Endothelial cell (in vitro differentiated cells): Measurements from ENCODE around the gene ERGIC1. TPM values are rescaled to one million over a fixed set of nuclear protein-coding genes. Genes with fewer than 3 reads are reported as not detected.

Source experiments
- DNase-seq: peaks from one replicate; pipeline ENCODE4 v3.0.0; 2021; ENCODE audit warnings: low spot score
- H3K27ac Mint-ChIP-seq: one replicate; pipeline ENCODE4 v1.8.0; 2021; ENCODE audit warnings: mixed read lengths, inconsistent platforms; ENCODE audit not compliant: unreplicated experiment
- H3K27me3 Mint-ChIP-seq: one replicate; pipeline ENCODE4 v1.8.0; 2021; ENCODE audit warnings: mild to moderate bottlenecking, moderate library complexity, mixed read lengths, inconsistent platforms; ENCODE audit not compliant: unreplicated experiment
- H3K36me3 Mint-ChIP-seq: one replicate; pipeline ENCODE4 v1.8.0; 2021; ENCODE audit warnings: mild to moderate bottlenecking, low read depth, mixed read lengths, inconsistent platforms; ENCODE audit not compliant: unreplicated experiment
- H3K4me1 Mint-ChIP-seq: one replicate; pipeline ENCODE4 v1.8.0; 2021; ENCODE audit warnings: mild to moderate bottlenecking, mixed read lengths, inconsistent platforms; ENCODE audit not compliant: unreplicated experiment
- H3K4me3 Mint-ChIP-seq: one replicate; pipeline ENCODE4 v1.8.0; 2021; ENCODE audit warnings: mild to moderate bottlenecking, mixed read lengths, inconsistent platforms; ENCODE audit not compliant: unreplicated experiment
- H3K9me3 Mint-ChIP-seq: one replicate; pipeline ENCODE4 v1.8.0; 2021; ENCODE audit warnings: mixed read lengths, inconsistent platforms; ENCODE audit not compliant: unreplicated experiment
- total RNA-seq: library from RNA; stranded (reverse); fragmentation: NEBNext Ultra II Directional; extraction: Animal tissue kit (Norgen Biotek cat#: 25700); gene quantifications from one replicate; pipeline ENCODE4 v1.2.1, GENCODE V29; 2021; ENCODE audit not compliant: unreplicated experiment
- TF ChIP-seq, protein P1 (sequence below): fragments of 200-600 bp; sonication (generic); IDR thresholded peaks from one replicate; pipeline ENCODE4 v1.5.0; 2021; ENCODE audit warnings: antibody characterized with exemption; ENCODE audit not compliant: unreplicated experiment

The ERGIC1 gene
- total RNA-seq, 1 donor from 2014 or later = 67.1 TPM

- TF ChIP-seq, protein P1, sequence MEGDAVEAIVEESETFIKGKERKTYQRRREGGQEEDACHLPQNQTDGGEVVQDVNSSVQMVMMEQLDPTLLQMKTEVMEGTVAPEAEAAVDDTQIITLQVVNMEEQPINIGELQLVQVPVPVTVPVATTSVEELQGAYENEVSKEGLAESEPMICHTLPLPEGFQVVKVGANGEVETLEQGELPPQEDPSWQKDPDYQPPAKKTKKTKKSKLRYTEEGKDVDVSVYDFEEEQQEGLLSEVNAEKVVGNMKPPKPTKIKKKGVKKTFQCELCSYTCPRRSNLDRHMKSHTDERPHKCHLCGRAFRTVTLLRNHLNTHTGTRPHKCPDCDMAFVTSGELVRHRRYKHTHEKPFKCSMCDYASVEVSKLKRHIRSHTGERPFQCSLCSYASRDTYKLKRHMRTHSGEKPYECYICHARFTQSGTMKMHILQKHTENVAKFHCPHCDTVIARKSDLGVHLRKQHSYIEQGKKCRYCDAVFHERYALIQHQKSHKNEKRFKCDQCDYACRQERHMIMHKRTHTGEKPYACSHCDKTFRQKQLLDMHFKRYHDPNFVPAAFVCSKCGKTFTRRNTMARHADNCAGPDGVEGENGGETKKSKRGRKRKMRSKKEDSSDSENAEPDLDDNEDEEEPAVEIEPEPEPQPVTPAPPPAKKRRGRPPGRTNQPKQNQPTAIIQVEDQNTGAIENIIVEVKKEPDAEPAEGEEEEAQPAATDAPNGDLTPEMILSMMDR = no peak
- H3K4me1 Mint-ChIP-seq = peaks cover 36% of the 10 kb centered on the region
- no peaks in the 10 kb centered on the region for H3K9me3 Mint-ChIP-seq
- H3K36me3 Mint-ChIP-seq = peaks cover 9% of the 10 kb centered on the region
- DNase-seq = no peak
- H3K27me3 Mint-ChIP-seq = peaks cover 2% of the 10 kb centered on the region
- H3K27ac Mint-ChIP-seq = peak overlapping the region; percentile 65
- no peak overlapping the region for H3K4me3 Mint-ChIP-seq
Observed at GRCh38 chr5:172878585-172878932, 44.5 kb downstream of the ERGIC1 start.

DNA sequence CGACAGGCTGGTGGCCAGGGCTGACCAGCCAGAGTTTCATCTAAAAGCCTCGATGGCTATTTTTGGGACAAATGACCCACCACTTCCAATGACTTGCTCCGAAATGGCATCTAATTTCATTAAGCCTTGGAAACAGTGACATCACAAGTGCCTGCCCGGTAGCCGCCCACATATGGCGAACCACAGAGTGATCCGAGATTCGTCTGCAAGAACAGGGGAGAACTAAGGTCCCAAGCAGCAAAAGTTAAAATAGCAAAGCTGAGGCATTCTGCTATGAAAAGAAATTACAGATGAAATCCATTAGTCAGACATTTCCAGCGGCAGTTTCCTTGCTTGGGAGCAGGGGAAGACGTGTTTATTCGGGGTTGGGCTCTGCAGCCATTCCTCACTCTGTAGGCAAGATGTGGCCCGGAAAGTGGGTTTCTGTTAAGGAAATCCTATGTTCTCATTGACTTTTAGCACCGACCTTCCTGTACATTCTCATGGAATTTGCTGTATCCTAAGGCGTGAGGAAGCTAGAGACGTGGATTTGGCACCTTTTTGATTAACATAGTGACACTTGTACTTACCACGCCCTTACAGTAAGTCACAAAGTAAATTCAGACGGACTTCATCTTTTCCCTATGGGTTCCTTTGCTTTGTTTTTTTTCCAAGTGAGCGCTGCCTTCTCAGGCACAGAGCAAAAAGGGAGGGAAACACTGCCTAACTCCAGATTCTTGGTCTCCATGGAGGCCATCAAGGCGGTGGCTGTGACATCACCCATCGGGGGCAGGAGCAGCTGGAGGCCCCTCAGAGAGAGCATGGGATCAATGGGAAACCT, 45.1 kb downstream of the ERGIC1 start:
- H3K27ac Mint-ChIP-seq = peak overlapping the region; percentile 65

DNA sequence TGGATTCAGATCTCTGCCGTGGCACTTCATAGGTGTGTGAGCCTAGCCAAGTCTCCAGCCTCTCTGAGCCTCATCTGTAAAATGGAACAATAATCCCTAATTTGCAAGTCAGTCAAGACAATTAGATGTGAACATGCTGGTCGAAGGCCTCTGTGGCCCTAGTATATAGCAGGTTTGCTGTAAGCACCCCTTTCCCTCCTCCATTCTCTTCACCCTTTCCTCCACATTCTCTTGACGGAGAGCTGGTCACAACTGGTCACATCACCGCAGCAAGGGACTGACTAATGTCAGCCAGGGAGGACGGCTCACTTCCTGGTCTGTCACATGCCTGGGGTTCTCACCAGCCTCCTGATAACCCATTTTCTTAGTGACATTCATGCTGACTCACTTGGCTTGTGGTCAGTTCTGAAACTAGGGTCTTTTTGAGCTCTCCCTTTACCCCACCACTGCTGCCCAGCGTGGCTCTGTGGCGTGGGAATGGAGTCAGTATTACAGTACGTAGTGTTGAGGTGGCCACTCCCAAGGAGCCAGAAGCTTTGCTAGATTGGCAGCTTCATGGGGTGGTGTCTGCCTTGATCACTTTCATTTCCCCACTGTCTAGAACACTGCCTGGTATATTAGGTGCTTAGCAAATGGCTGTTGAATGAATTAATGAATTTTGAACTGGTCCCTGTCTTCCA, 47.8 kb downstream of the ERGIC1 start:
- Mint-ChIP-seq H3K4me1 (peaks cover 29% of the 10 kb centered on the region), H3K27me3 (peaks cover 2% of the 10 kb centered on the region), H3K27ac (no peak overlapping the region), H3K36me3 (peaks cover 16% of the 10 kb centered on the region), H3K9me3 (no peaks in the 10 kb centered on the region), H3K4me3 (no peak overlapping the region)
- TF ChIP-seq, protein P1 = no peak
- DNase-seq = no peak

More for the DNA sequence above, 45.1 kb downstream of the ERGIC1 start:
- TF ChIP-seq, protein P1 = no peak
- DNase-seq = no peak
- no peak overlapping the region for H3K4me3 Mint-ChIP-seq
- peaks cover 32% of the 10 kb centered on the region for H3K4me1 Mint-ChIP-seq
- peaks cover 2% of the 10 kb centered on the region for H3K27me3 Mint-ChIP-seq
- H3K36me3 Mint-ChIP-seq = peaks cover 12% of the 10 kb centered on the region
- no peaks in the 10 kb centered on the region for H3K9me3 Mint-ChIP-seq

DNA sequence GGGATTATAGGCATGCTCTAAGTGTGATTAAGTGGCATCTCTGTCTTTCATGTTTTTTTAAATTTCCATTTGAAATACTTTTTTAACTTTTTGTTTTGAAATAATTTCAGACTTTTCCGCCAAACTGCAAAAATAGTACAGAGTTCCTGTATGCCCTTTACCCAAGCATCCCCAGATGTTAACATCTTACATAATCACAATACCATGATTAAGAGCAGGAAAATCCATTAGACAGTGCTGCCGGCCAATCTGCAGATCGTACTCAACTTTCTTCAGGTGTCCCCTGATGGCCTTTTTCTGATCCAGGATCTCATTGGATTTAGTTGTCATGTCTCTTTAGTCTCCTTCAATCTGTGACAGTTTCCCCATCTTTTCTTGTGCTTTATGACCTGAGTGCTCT, 49.0 kb downstream of the ERGIC1 start:
- DNase-seq = no peak
- H3K9me3 Mint-ChIP-seq = no peaks in the 10 kb centered on the region
- TF ChIP-seq, protein P1 = no peak
- H3K4me1 Mint-ChIP-seq = peaks cover 31% of the 10 kb centered on the region
- no peak overlapping the region for H3K27ac Mint-ChIP-seq
- peaks cover 21% of the 10 kb centered on the region for H3K36me3 Mint-ChIP-seq
- H3K27me3 Mint-ChIP-seq = peaks cover 5% of the 10 kb centered on the region
- H3K4me3 Mint-ChIP-seq = peak overlapping the region; percentile 5
